HepG2 (cell line): Measurements from ENCODE around the gene CD72. TPM values are rescaled to one million over a fixed set of nuclear protein-coding genes. Genes with fewer than 3 reads are reported as not detected.

Experiments used
- ADNP ChIP-seq: sonication (generic); formaldehyde crosslinking; IDR thresholded peaks from 2 replicates; pipeline ENCODE4 v1.4.0; 2020; ENCODE audit warnings: missing genetic modification reagents
- AHR ChIP-seq: IDR thresholded peaks from 2 replicates; pipeline ENCODE4 v1.6.1; 2018; ENCODE audit warnings: missing genetic modification reagents, missing compliant biosample characterization
- ATF7 ChIP-seq, 2 experiments: fragments of 450-650 bp in 1 of 2; sonication (generic) in 1 of 2; formaldehyde crosslinking in 1 of 2; IDR thresholded peaks; 2 replicates each; pipeline versions ENCODE4 v1.4.0 to v1.6.1; 2016 to 2020; ENCODE audit warnings: antibody characterized with exemption in 1 of 2, mild to moderate bottlenecking in 1 of 2, missing genetic modification reagents in 1 of 2
- DMAP1 ChIP-seq: IDR thresholded peaks from 2 replicates; pipeline ENCODE4 v1.6.1; 2016
- HHEX ChIP-seq: IDR thresholded peaks from 2 replicates; pipeline ENCODE4 v1.6.1; 2016; ENCODE audit warnings: control low read depth
- HMGA1 ChIP-seq: sonication (generic); formaldehyde crosslinking; conservative IDR thresholded peaks from 2 replicates; pipeline ENCODE4 v1.4.0; 2020; ENCODE audit warnings: missing genetic modification reagents
- KDM5B ChIP-seq: sonication (generic); formaldehyde crosslinking; IDR thresholded peaks from 2 replicates; pipeline ENCODE4 v1.4.0; 2020; ENCODE audit warnings: missing genetic modification reagents, mild to moderate bottlenecking, borderline replicate concordance
- MTF1 ChIP-seq: sonication (generic); formaldehyde crosslinking; IDR thresholded peaks from 2 replicates; pipeline ENCODE4 v1.5.0; 2020; ENCODE audit warnings: missing genetic modification reagents
- PCBP1 ChIP-seq: fragments of 200-400 bp; formaldehyde crosslinking; IDR thresholded peaks from 2 replicates; pipeline ENCODE4 v1.6.1; 2017; ENCODE audit warnings: mild to moderate bottlenecking, low read depth, low read length, borderline replicate concordance
- PCBP2 ChIP-seq: fragments of 200-400 bp; formaldehyde crosslinking; optimal IDR thresholded peaks from 2 replicates; pipeline ENCODE3; 2018; ENCODE audit warnings: low read length, low read depth; ENCODE audit not compliant: poor library complexity, severe bottlenecking
- PITX1 ChIP-seq: sonication (generic); formaldehyde crosslinking; IDR thresholded peaks from 2 replicates; pipeline ENCODE4 v1.5.1; 2020; ENCODE audit warnings: mild to moderate bottlenecking, missing genetic modification reagents
- RARG ChIP-seq: sonication (generic); formaldehyde crosslinking; IDR thresholded peaks from 2 replicates; pipeline ENCODE4 v1.4.0; 2020; ENCODE audit warnings: low read depth, mild to moderate bottlenecking, missing genetic modification reagents
- SMAD3 ChIP-seq: sonication (generic); formaldehyde crosslinking; IDR thresholded peaks from 2 replicates; pipeline ENCODE4 v1.4.0; 2020; ENCODE audit warnings: missing genetic modification reagents
- TBP ChIP-seq: sonication (generic); formaldehyde crosslinking; IDR thresholded peaks from 2 replicates; pipeline ENCODE4 v1.5.0; 2020; ENCODE audit warnings: missing genetic modification reagents
- TBX2 ChIP-seq: sonication (generic); formaldehyde crosslinking; IDR thresholded peaks from 2 replicates; pipeline ENCODE4 v1.5.0; 2020; ENCODE audit warnings: missing genetic modification reagents, mild to moderate bottlenecking, borderline replicate concordance
- ZMYM4 ChIP-seq: sonication (generic); formaldehyde crosslinking; IDR thresholded peaks from 2 replicates; pipeline ENCODE4 v1.8.1; 2023; ENCODE audit warnings: mild to moderate bottlenecking, missing genetic modification reagents
- ZNF138 ChIP-seq: sonication (generic); formaldehyde crosslinking; IDR thresholded peaks from 2 replicates; pipeline ENCODE4 v1.5.0; 2020; ENCODE audit warnings: mild to moderate bottlenecking, low read depth, missing genetic modification reagents
- ZNF20 ChIP-seq: sonication (generic); formaldehyde crosslinking; IDR thresholded peaks from 2 replicates; pipeline ENCODE4 v1.4.0; 2020; ENCODE audit warnings: mild to moderate bottlenecking, moderate library complexity, missing genetic modification reagents
- ZNF354B ChIP-seq: sonication (generic); formaldehyde crosslinking; IDR thresholded peaks from 2 replicates; pipeline ENCODE4 v1.8.0; 2022; ENCODE audit warnings: mild to moderate bottlenecking, missing genetic modification reagents
- ZNF382 ChIP-seq: sonication (generic); formaldehyde crosslinking; IDR thresholded peaks from 2 replicates; pipeline ENCODE4 v1.5.0; 2020; ENCODE audit warnings: missing genetic modification reagents, mild to moderate bottlenecking, borderline replicate concordance
- ZNF431 ChIP-seq: sonication (generic); formaldehyde crosslinking; IDR thresholded peaks from 2 replicates; pipeline ENCODE4 v1.9.0; 2022; ENCODE audit warnings: missing genetic modification reagents, low read depth, mild to moderate bottlenecking, borderline replicate concordance
- ZNF446 ChIP-seq: sonication (generic); formaldehyde crosslinking; IDR thresholded peaks from 2 replicates; pipeline ENCODE4 v1.5.0; 2020; ENCODE audit warnings: mild to moderate bottlenecking, missing genetic modification reagents
- ZNF614 ChIP-seq: IDR thresholded peaks from 2 replicates; pipeline ENCODE4 v1.6.1; 2018; ENCODE audit warnings: missing biosample characterization, missing genetic modification reagents, inconsistent platforms, borderline replicate concordance
- ZNF777 ChIP-seq: sonication (generic); formaldehyde crosslinking; IDR thresholded peaks from 2 replicates; pipeline ENCODE4 v1.4.0; 2020; ENCODE audit warnings: missing genetic modification reagents
- ZNF782 ChIP-seq: sonication (generic); formaldehyde crosslinking; IDR thresholded peaks from 2 replicates; pipeline ENCODE4 v1.4.0; 2020; ENCODE audit warnings: missing genetic modification reagents, mild to moderate bottlenecking, borderline replicate concordance
- polyA plus RNA-seq, 8 experiments: library from polyadenylated mRNA; depleted of rRNA in 3 of 8; stranded (reverse) in 7 of 8; unstranded in 1 of 8; fragments of >200 nt; fragmentation: Illumina TruSeq in 4 of 8; extraction: Trizol in 4 of 8; gene quantifications; 2 replicates each; pipeline versions ENCODE4 v1.2.1 to v1.2.3, GENCODE V29; 2011 to 2016; ENCODE audit warnings: low read depth in 4 of 8, missing spikeins in 1 of 8, mixed read lengths in 1 of 8; ENCODE audit not compliant: insufficient read depth in 1 of 8
- total RNA-seq, 5 experiments: library from RNA; depleted of rRNA; stranded (reverse); fragments of >200 nt; fragmentation: Illumina TruSeq; extraction: Trizol; gene quantifications; 2 replicates each; pipeline ENCODE4 v1.2.3, GENCODE V29; 2016; ENCODE audit warnings: low read depth in 1 of 5
- TF ChIP-seq, protein P1 (sequence below): IDR thresholded peaks from 2 replicates; pipeline ENCODE4 v1.6.1; 2016; ENCODE audit warnings: missing compliant biosample characterization, missing genetic modification reagents, borderline replicate concordance
- TF ChIP-seq, protein P2 (sequence below): sonication (generic); formaldehyde crosslinking; IDR thresholded peaks from 2 replicates; pipeline ENCODE4 v1.8.1; 2023; ENCODE audit warnings: mild to moderate bottlenecking, inconsistent platforms, moderate library complexity, missing genetic modification reagents, borderline replicate concordance
- TF ChIP-seq, protein P3 (sequence below): sonication (generic); formaldehyde crosslinking; IDR thresholded peaks from 2 replicates; pipeline ENCODE4 v1.4.0; 2020; ENCODE audit warnings: missing genetic modification reagents, borderline replicate concordance
- TF ChIP-seq, protein P4 (sequence below): sonication (generic); formaldehyde crosslinking; IDR thresholded peaks from 2 replicates; pipeline ENCODE4 v1.5.1; 2020; ENCODE audit warnings: missing genetic modification reagents, mild to moderate bottlenecking, borderline replicate concordance

The CD72 gene
- total and polyA plus RNA-seq, 2 of the 13 experiments (the other 11 are each of a cell fraction or from before 2014, with no cell fraction given), result 0.18 to 1.1 TPM

DNA sequence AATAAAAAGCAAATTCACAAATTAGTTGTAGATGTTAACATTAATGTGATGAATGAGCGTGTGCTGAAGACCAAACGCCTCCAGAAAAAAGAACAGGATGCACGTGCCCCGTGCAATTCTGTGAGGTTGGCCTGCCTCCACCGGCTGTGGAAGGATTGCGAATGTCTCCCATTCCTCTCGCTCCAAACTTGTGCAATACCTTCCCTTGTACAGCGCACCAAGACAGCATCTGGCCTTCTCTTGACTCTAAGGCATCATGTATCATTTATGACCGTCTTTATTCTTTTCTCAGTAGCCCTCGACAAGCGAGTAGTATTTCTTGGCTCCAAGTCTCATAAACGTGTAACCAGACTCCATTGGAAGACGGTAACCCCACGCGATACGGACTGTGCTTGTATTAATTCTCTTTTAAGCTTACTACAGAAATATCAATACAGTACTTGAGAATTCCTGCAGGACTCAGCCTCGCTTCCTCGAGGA is 14.7 kb downstream of the CD72 start (continued):
- TF ChIP-seq ZMYM4, result no peak
- TF ChIP-seq ZNF446, result no peak
- no peak for TF ChIP-seq MTF1
- TF ChIP-seq DMAP1, result no peak
- TF ChIP-seq ZNF614 (CRISPR knock-in tag), result no peak
- TF ChIP-seq ADNP (CRISPR knock-in tag), result no peak
- TF ChIP-seq PCBP1, result no peak
- TF ChIP-seq ZNF782, result no peak
- TF ChIP-seq HMGA1 (CRISPR knock-in tag), result no peak
- no peak for TF ChIP-seq HHEX (CRISPR knock-in tag)
- TF ChIP-seq ATF7 (IDR thresholded peaks at IDR 0.05), result no peak
- TF ChIP-seq ATF7 (CRISPR knock-in tag; IDR thresholded peaks at IDR 0.05), result no peak
- peak; percentile 48; the same call in 1 of the 2 replicates for TF ChIP-seq ZNF431 (CRISPR knock-in tag)
- TF ChIP-seq ZNF20 (CRISPR knock-in tag), result no peak
- no peak for TF ChIP-seq AHR (CRISPR knock-in tag)
- 0 out of 2 replicates have a peak, but pooled peaks have one; percentile 84 for TF ChIP-seq ZNF354B (CRISPR knock-in tag)
- TF ChIP-seq SMAD3, result peak; percentile 90; the same call in 1 of the 2 replicates
- no peak for TF ChIP-seq ZNF138 (CRISPR knock-in tag)
- no peak for TF ChIP-seq ZNF777 (CRISPR knock-in tag)
- no peak for TF ChIP-seq PCBP2
- TF ChIP-seq, protein P1, sequence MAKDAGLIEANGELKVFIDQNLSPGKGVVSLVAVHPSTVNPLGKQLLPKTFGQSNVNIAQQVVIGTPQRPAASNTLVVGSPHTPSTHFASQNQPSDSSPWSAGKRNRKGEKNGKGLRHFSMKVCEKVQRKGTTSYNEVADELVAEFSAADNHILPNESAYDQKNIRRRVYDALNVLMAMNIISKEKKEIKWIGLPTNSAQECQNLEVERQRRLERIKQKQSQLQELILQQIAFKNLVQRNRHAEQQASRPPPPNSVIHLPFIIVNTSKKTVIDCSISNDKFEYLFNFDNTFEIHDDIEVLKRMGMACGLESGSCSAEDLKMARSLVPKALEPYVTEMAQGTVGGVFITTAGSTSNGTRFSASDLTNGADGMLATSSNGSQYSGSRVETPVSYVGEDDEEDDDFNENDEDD (CRISPR knock-in tag), result no peak
- no peak for TF ChIP-seq RARG (CRISPR knock-in tag)
- TF ChIP-seq, protein P2, sequence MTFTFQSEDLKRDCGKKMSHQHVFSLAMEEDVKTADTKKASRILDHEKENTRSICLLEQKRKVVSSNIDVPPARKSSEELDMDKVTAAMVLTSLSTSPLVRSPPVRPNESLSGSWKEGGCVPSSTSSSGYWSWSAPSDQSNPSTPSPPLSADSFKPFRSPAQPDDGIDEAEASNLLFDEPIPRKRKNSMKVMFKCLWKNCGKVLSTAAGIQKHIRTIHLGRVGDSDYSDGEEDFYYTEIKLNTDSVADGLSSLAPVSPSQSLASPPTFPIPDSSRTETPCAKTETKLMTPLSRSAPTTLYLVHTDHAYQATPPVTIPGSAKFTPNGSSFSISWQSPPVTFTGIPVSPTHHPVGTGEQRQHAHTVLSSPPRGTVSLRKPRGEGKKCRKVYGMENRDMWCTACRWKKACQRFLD (CRISPR knock-in tag), result no peak
- TF ChIP-seq, protein P3, sequence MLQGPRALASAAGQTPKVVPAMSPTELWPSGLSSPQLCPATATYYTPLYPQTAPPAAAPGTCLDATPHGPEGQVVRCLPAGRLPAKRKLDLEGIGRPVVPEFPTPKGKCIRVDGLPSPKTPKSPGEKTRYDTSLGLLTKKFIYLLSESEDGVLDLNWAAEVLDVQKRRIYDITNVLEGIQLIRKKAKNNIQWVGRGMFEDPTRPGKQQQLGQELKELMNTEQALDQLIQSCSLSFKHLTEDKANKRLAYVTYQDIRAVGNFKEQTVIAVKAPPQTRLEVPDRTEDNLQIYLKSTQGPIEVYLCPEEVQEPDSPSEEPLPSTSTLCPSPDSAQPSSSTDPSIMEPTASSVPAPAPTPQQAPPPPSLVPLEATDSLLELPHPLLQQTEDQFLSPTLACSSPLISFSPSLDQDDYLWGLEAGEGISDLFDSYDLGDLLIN (CRISPR knock-in tag), result no peak
- no peak for TF ChIP-seq PITX1 (CRISPR knock-in tag)
- TF ChIP-seq ZNF382, result no peak
- peak; percentile 11 for TF ChIP-seq TBX2 (CRISPR knock-in tag)
- no peak for TF ChIP-seq TBP (CRISPR knock-in tag)
- TF ChIP-seq, protein P4, sequence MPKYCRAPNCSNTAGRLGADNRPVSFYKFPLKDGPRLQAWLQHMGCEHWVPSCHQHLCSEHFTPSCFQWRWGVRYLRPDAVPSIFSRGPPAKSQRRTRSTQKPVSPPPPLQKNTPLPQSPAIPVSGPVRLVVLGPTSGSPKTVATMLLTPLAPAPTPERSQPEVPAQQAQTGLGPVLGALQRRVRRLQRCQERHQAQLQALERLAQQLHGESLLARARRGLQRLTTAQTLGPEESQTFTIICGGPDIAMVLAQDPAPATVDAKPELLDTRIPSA (CRISPR knock-in tag), result no peak
- peak; percentile 71 for TF ChIP-seq KDM5B (CRISPR knock-in tag)
